Keratinocyte (primary cell): ENCODE results near the gene ANXA4. TPM values are rescaled to one million over a fixed set of nuclear protein-coding genes. Genes with fewer than 3 reads are reported as not detected.

Source experiments
- DNase-seq: peaks from one replicate; pipeline ENCODE4 v3.0.0-alpha.2; 2011; ENCODE audit warnings: low read depth, missing footprints, low spot score
- FAIRE-seq: peaks from 2 replicates; lab custom pipeline; 2011; peaks lifted over from hg19 to GRCh38; lab: Jason Lieb, UNC
- H2AFZ ChIP-seq: 2 replicates; pipeline ENCODE4 v1.6.0; 2012; ENCODE audit warnings: low read length, control low read depth, inconsistent platforms; ENCODE audit not compliant: control insufficient read depth
- H3K27ac ChIP-seq: 2 replicates; pipeline ENCODE4 v1.5.1; 2011; ENCODE audit warnings: low read length; ENCODE audit not compliant: control insufficient read depth, insufficient read depth
- H3K27me3 ChIP-seq: 3 replicates; pipeline ENCODE4 v1.6.0; 2011; ENCODE audit warnings: low read length; ENCODE audit not compliant: control insufficient read depth, insufficient read depth; ENCODE audit errors: extremely low read depth
- H3K36me3 ChIP-seq, 2 experiments: 2 replicates in 1 of 2; 3 replicates in 1 of 2; pipeline ENCODE4 v1.5.1; 2011; ENCODE audit warnings: low read length in 2 of 2, mild to moderate bottlenecking in 1 of 2; ENCODE audit not compliant: control insufficient read depth in 2 of 2, insufficient read depth in 2 of 2; ENCODE audit errors: extremely low read depth in 1 of 2
- H3K4me1 ChIP-seq: 3 replicates; pipeline ENCODE4 v1.5.1; 2011; ENCODE audit warnings: low read length; ENCODE audit not compliant: control insufficient read depth, insufficient read depth; ENCODE audit errors: extremely low read depth
- H3K4me2 ChIP-seq: 3 replicates; pipeline ENCODE4 v1.6.0; 2011; ENCODE audit warnings: low read depth, low read length; ENCODE audit not compliant: control insufficient read depth, insufficient read depth; ENCODE audit errors: extremely low read depth
- H3K4me3 ChIP-seq, 3 experiments: fragments of 200-600 bp in 1 of 3; sonication (generic) in 1 of 3; 2 replicates in 2 of 3; 3 replicates in 1 of 3; pipeline ENCODE4 v1.5.1; 2011 to 2016; ENCODE audit warnings: low read length in 3 of 3, mild to moderate bottlenecking in 3 of 3, control low read depth in 2 of 3, inconsistent platforms in 1 of 3, low read depth in 1 of 3, mixed read lengths in 1 of 3, mixed run types in 1 of 3, moderate library complexity in 1 of 3; ENCODE audit not compliant: control insufficient read depth in 2 of 3, insufficient read depth in 2 of 3; ENCODE audit errors: extremely low read depth in 1 of 3
- H3K79me2 ChIP-seq: 2 replicates; pipeline ENCODE4 v1.6.0; 2012; ENCODE audit warnings: low read length; ENCODE audit not compliant: control insufficient read depth, insufficient read depth
- H3K9ac ChIP-seq: 3 replicates; pipeline ENCODE4 v1.6.0; 2011; ENCODE audit warnings: low read length; ENCODE audit not compliant: control insufficient read depth, insufficient read depth; ENCODE audit errors: extremely low read depth
- H3K9me1 ChIP-seq: 3 replicates; pipeline ENCODE4 v1.6.0; 2011; ENCODE audit warnings: low read length; ENCODE audit not compliant: control insufficient read depth, insufficient read depth; ENCODE audit errors: extremely low read depth
- H3K9me3 ChIP-seq: 2 replicates; pipeline ENCODE4 v1.5.1; 2012; ENCODE audit warnings: low read depth, low read length; ENCODE audit not compliant: control insufficient read depth
- H4K20me1 ChIP-seq: 3 replicates; pipeline ENCODE4 v1.6.0; 2011; ENCODE audit warnings: low read length; ENCODE audit not compliant: control insufficient read depth, insufficient read depth; ENCODE audit errors: extremely low read depth
- EZH2 ChIP-seq: IDR thresholded peaks from one replicate; pipeline ENCODE4 v1.6.1; 2012; ENCODE audit warnings: inconsistent platforms, mild to moderate bottlenecking, low read length, moderate library complexity
- dilution Hi-C: fragments of 300-500 bp; cut with MboI; formaldehyde crosslinking; loops from one replicate; pipeline ENCODE4 v1.7.0; 2020; ENCODE audit warnings: low sequenced_read_pairs; ENCODE audit not compliant: extremely low pct_ligation_motif_present
- polyA plus RNA-seq, 5 experiments: library from polyadenylated mRNA; depleted of rRNA in 3 of 5; stranded (reverse) in 3 of 5; stranded (forward) in 1 of 5; unstranded in 1 of 5; fragments of >200 nt; gene quantifications; 1 replicate in 1 of 5; 2 replicates in 3 of 5; 3 replicates in 1 of 5; pipeline versions ENCODE4 v1.2.1 to v1.2.3, GENCODE V29; 2011 to 2012; ENCODE audit warnings: missing spikeins in 2 of 5, low read depth in 1 of 5, low replicate concordance in 1 of 5
- TF ChIP-seq, protein P1 (sequence below), 3 experiments: IDR thresholded peaks in 1 of 3; conservative IDR thresholded peaks in 1 of 3; optimal IDR thresholded peaks in 1 of 3; 2 replicates in 2 of 3; 3 replicates in 1 of 3; pipeline versions ENCODE3 to v1.5.1; 2011; ENCODE audit warnings: low read length in 3 of 3, mild to moderate bottlenecking in 3 of 3, moderate library complexity in 2 of 3, control low read depth in 1 of 3, inconsistent platforms in 1 of 3; ENCODE audit not compliant: insufficient read depth in 2 of 3; ENCODE audit errors: extremely low read depth in 1 of 3

ANXA4 gene
- polyA plus RNA-seq, 1 donor (not counting 4 experiments of a cell fraction or from before 2014, with no cell fraction given): 209 TPM

DNA sequence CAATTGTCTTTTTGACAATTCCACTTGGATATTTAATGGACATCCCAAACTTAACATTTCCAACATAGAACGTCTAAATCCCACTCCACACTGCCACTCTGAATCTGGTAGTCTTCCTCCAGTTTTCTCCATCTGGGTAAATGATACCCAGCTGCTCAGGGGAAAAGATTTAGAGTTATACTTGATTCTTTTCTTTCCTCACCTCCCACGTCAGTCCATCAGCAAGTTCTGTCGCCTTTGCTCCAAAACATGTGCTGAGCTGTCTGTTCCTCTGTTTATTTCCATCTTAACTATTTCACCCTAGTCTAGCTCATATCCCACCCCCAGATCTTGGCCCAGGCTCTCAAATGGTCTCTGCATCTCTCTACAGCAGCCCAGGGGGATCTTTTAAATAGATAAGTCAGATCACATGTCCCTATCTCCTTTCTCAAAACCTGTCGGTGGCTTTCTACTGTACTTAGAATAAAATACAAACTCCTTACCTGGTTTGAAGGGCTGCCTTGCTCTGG, 44.2 kb downstream of the ANXA4 start:
- Histone ChIP-seq H3K27me3 (no peaks in the 10 kb centered on the region), H3K4me1 (peaks cover 4% of the 10 kb centered on the region), H3K4me3 (no peak overlapping the region), H4K20me1 (no peaks in the 10 kb centered on the region), H3K4me2 (no peak overlapping the region), H3K27ac (no peak overlapping the region), H3K9me3 (no peaks in the 10 kb centered on the region), H3K36me3 (peaks cover 17 to 27% of the 10 kb centered on the region in 2 experiments), H3K9me1 (no peaks in the 10 kb centered on the region), H3K9ac (no peak overlapping the region), H2AFZ (no peak overlapping the region), H3K79me2 (no peaks in the 10 kb centered on the region)
- DNase-seq: no peak
- dilution Hi-C loops: no loop called here
- TF ChIP-seq, protein P1, sequence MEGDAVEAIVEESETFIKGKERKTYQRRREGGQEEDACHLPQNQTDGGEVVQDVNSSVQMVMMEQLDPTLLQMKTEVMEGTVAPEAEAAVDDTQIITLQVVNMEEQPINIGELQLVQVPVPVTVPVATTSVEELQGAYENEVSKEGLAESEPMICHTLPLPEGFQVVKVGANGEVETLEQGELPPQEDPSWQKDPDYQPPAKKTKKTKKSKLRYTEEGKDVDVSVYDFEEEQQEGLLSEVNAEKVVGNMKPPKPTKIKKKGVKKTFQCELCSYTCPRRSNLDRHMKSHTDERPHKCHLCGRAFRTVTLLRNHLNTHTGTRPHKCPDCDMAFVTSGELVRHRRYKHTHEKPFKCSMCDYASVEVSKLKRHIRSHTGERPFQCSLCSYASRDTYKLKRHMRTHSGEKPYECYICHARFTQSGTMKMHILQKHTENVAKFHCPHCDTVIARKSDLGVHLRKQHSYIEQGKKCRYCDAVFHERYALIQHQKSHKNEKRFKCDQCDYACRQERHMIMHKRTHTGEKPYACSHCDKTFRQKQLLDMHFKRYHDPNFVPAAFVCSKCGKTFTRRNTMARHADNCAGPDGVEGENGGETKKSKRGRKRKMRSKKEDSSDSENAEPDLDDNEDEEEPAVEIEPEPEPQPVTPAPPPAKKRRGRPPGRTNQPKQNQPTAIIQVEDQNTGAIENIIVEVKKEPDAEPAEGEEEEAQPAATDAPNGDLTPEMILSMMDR (optimal IDR thresholded peaks at IDR 0.05 in 1 of 3, IDR thresholded peaks at IDR 0.05 in 1 of 3, conservative IDR thresholded peaks at IDR 0.05 in 1 of 3; ENCODE audit: extremely low read depth in 1 of 3, insufficient read depth in 2 of 3, low read length in 3 of 3): no peak
- no peak for TF ChIP-seq EZH2
- FAIRE-seq: no peak

DNA sequence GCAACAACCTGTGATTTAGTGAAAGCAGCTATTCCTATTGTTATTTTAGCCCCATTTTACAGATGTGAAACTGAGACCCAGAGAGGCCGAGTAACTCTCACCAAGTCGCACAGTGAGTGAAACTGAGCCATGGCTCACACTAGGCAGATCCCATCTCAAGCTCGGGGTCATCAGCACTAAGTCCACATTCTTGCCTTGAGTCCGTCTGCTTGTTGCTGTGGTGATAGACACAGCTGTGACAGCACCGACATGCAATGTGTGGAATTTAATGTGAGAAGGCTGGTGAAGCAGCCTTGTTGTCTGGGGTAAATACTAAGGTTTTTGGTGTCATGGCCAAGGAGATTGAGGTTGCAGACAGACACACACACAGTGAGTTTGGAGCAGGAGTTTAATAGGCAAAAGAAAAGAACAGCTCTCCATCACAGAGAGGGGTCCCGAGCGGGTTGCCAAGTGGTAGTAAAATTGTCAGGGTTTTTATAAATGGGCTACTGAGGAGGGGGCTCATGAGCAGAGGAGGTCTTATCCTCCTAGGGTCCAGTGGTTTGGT, 47.3 kb downstream of the ANXA4 start:
- dilution Hi-C loops: no loop called here
- Histone ChIP-seq H2AFZ (no peak overlapping the region), H3K79me2 (no peaks in the 10 kb centered on the region), H3K9me3 (no peaks in the 10 kb centered on the region), H3K27me3 (no peaks in the 10 kb centered on the region), H3K9ac (no peak overlapping the region), H3K36me3 (peaks cover 17 to 26% of the 10 kb centered on the region in 2 experiments), H3K4me3 (no peak overlapping the region), H3K9me1 (no peaks in the 10 kb centered on the region), H3K4me2 (no peak overlapping the region), H3K4me1 (no peaks in the 10 kb centered on the region), H4K20me1 (no peaks in the 10 kb centered on the region), H3K27ac (no peak overlapping the region)
- TF ChIP-seq, protein P1 (optimal IDR thresholded peaks at IDR 0.05 in 1 of 3, IDR thresholded peaks at IDR 0.05 in 1 of 3, conservative IDR thresholded peaks at IDR 0.05 in 1 of 3; ENCODE audit: extremely low read depth in 1 of 3, insufficient read depth in 2 of 3, low read length in 3 of 3): no peak
- no peak for TF ChIP-seq EZH2
- DNase-seq: no peak
- no peak for FAIRE-seq
